ENCODE results near the gene PRPF19.

GRCh38 chr11:60902625-60903024 lies 3.8 kb downstream of the PRPF19 start:
- TF ChIP-seq EP300 (IDR thresholded peaks at IDR 0.05; ENCODE audit: low read depth in 2 of 2, low read length in 2 of 2) (no peak), EP300 (CRISPR knock-in tag; IDR thresholded peaks at IDR 0.05; ENCODE audit: borderline replicate concordance) (no peak), KDM3A (CRISPR knock-in tag; IDR thresholded peaks at IDR 0.05; ENCODE audit: low read depth) (no peak), SMARCC2 (IDR thresholded peaks at IDR 0.05) (no peak), HDAC2 (CRISPR knock-in tag; IDR thresholded peaks at IDR 0.05) (no peak), GABPA (IDR thresholded peaks at IDR 0.05; ENCODE audit: low read depth, low read length) (no peak), GABPA (CRISPR knock-in tag; IDR thresholded peaks at IDR 0.05; ENCODE audit: low read depth) (no peak), BCL3 (CRISPR knock-in tag; IDR thresholded peaks at IDR 0.05) (no peak)

Data from HepG2 (cell line).